Right lobe of liver (tissue), 6 donors: ENCODE measurements around the gene ACOX1. TPM values are rescaled to one million over a fixed set of nuclear protein-coding genes. Genes with fewer than 3 reads are reported as not detected.

ENCODE experiments used
- ATAC-seq, 4 donors: fragments of 200-7000 bp; cut with Tn5 transposase; one replicate each; pipeline ENCODE4 v1.9.1; 2020; ENCODE audit warnings: mild to moderate bottlenecking in 4 of 4, moderate library complexity in 4 of 4
- DNase-seq, 3 donors: peaks; one replicate each; pipeline ENCODE4 v3.0.0-alpha.2; 2020
- H3K27ac ChIP-seq, 3 donors: fragments of 200-600 bp; one replicate each; pipeline ENCODE4 v1.8.0; 2022
- H3K27me3 ChIP-seq, 2 donors: fragments of 200-600 bp; one replicate each; pipeline ENCODE4 v1.8.0; 2022
- H3K36me3 ChIP-seq, 4 donors: fragments of 200-600 bp; sonication (generic) in 1 of 4; one replicate each; pipeline versions ENCODE4 v1.5.1 to v1.8.0; 2017 to 2022; ENCODE audit warnings: control low read depth in 1 of 4
- H3K4me1 ChIP-seq, 4 donors: fragments of 200-600 bp; sonication (generic) in 1 of 4; one replicate each; pipeline versions ENCODE4 v1.5.1 to v1.8.0; 2017 to 2022; ENCODE audit warnings: control low read depth in 1 of 4
- H3K4me3 ChIP-seq, 3 donors: fragments of 200-600 bp; one replicate each; pipeline ENCODE4 v1.8.0; 2022
- H3K9me3 ChIP-seq, 4 donors: fragments of 200-600 bp; sonication (generic) in 1 of 4; one replicate each; pipeline versions ENCODE4 v1.5.1 to v1.8.0; 2017 to 2022; ENCODE audit warnings: control low read depth in 1 of 4
- CTCF ChIP-seq, 4 donors: fragments of 200-600 bp in 3 of 4; fragments of 450-650 bp in 1 of 4; IDR thresholded peaks; one replicate each; pipeline versions ENCODE4 v1.5.1 to v1.8.0; 2016 to 2022; ENCODE audit warnings: antibody characterized with exemption in 4 of 4, mild to moderate bottlenecking in 2 of 4
- POLR2A ChIP-seq: fragments of 450-650 bp; IDR thresholded peaks from one replicate; pipeline ENCODE4 v1.6.1; 2017; ENCODE audit warnings: antibody characterized with exemption, mild to moderate bottlenecking
- WGBS: methylation state at CpG from one replicate; pipeline ENCODE4 v1.1.6; 2018; ENCODE audit warnings: low coverage, low lambda C conversion rate; ENCODE audit not compliant: insufficient coverage; ENCODE audit errors: missing lambda C conversion rate; 5-methylcytosine and 5-hydroxymethylcytosine counted together
- intact Hi-C, 2 donors: fragments of 100-400 bp; cut with DNase I; formaldehyde crosslinking; loops; one replicate each; pipeline versions ENCODE4 v1.11.2 to v1.14.1; 2022
- total RNA-seq, 6 experiments: library from RNA; depleted of rRNA in 2 of 6; stranded (reverse); fragments of >200 nt in 2 of 6; fragmentation: NEBNext Ultra II Directional in 3 of 6; extraction: Animal tissue kit (Norgen Biotek cat#: 25700) in 3 of 6; gene quantifications; one replicate each; pipeline versions ENCODE4 v1.1.0 to v1.2.4, GENCODE V29; 2016 to 2023
- donor health status: DM: no; HTN: yes; CAD: no.
- donor health status: DM: no; HTN: no; CAD: no.
- donor health status: DM: no; HTN: no; CAD: no.
- donor health status: DM: no; HTN: yes; CAD: no.
- donor health status: DM: no; HTN: yes; CAD: no.

ACOX1 gene
- total RNA-seq, 6 experiments from 2014 or later, result 112 to 202 (median 190) TPM

DNA sequence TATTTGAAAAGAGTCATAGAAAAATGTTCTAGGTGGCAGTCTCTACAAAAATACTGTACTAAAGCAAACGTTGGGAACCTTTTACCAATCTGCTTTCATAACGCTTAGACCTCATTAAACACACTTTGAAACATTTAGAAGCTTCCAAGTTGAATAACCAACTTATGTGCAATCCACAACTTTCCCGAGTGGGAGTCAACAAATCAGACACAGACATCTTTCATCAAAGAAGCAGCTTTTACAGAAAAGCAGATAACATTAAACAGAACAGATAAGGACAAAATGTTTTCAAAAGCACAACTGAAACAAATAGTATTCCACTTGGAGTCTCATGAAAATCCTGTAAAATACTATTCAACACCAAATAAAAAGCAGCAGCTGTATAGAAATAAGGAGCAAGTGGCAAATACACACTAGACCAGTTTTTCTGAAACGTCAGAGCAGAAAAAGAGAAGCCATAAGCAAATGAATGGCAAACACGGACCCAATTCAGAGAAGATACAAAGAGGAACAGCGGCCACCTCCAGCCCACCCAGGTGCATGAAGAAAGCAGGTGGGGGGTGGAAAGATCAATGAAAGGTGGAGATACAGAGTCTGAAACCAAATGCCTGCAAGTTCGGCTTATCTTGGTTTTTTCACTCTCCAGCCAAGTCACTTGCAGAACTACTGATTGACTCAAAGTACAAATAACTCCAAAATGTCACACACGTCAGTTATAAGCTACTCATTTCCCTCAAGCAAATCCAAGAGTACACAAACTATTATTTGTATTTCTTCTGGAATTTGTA lies 19.7 kb downstream of the ACOX1 start:
- peak; percentile 70 to 83 (median 76) for ATAC-seq

GRCh38 chr17:75950855-75951554 lies 28.0 kb downstream of the ACOX1 start:
- H3K4me1 ChIP-seq, result no peaks in the 10 kb centered on the region
- DNase-seq, result no peak
- TF ChIP-seq POLR2A (no peak), CTCF (IDR thresholded peaks at IDR 0.05) (no peak)

More for the DNA sequence above, 19.7 kb downstream of the ACOX1 start:
- WGBS, result 31% methylated on average over 8 of the region's 8 CpGs
- H3K4me3 ChIP-seq, result no peak overlapping the region
- no peaks in the 10 kb centered on the region for H3K27me3 ChIP-seq
- TF ChIP-seq POLR2A (no peak), CTCF (IDR thresholded peaks at IDR 0.05) (no peak)
- no peak for DNase-seq
- H3K27ac ChIP-seq, result peak overlapping the region in 2 of 3 donors; percentile 23 to 48
- no peaks in the 10 kb centered on the region for H3K9me3 ChIP-seq
- intact Hi-C loops, result no loop called here
- H3K36me3 ChIP-seq, result peaks cover 15 to 46% (median 23%) of the 10 kb centered on the region in 4 donors
- peaks cover 0 to 27% (median 13%) of the 10 kb centered on the region in 4 donors for H3K4me1 ChIP-seq

DNA sequence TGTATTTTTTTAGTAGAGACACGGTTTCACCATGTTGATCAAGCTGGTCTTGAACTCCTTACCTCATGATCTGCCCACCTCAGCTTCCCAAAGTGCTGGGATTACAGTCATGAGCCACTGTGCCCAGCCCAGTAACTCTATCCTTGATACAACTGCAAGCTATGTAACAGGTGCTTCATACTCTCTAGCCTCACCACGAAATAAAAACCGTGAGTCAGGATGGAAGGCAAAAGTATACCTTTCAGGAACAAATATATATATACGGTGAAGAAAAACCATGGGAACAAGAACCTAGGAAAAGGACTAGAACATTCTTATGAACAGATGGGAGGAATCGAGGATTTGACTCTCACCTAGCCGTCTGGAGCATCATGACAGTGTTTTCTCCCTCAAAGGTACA lies 28.5 kb downstream of the ACOX1 start:
- whole genome bisulfite sequencing, result 89% methylated on average over 6 of the region's 6 CpGs
- intact Hi-C loops, result no loop called here

More at GRCh38 chr17:75950855-75951554, 28.0 kb downstream of the ACOX1 start:
- Histone ChIP-seq H3K9me3 (no peaks in the 10 kb centered on the region), H3K36me3 (peaks cover 38 to 98% (median 68%) of the 10 kb centered on the region in 4 donors), H3K27ac (no peak overlapping the region), H3K4me3 (no peak overlapping the region), H3K27me3 (no peaks in the 10 kb centered on the region)
- 84% methylated on average over 5 of the region's 8 CpGs for WGBS
- ATAC-seq, result no peak
- intact Hi-C loops, result no loop called here

DNA sequence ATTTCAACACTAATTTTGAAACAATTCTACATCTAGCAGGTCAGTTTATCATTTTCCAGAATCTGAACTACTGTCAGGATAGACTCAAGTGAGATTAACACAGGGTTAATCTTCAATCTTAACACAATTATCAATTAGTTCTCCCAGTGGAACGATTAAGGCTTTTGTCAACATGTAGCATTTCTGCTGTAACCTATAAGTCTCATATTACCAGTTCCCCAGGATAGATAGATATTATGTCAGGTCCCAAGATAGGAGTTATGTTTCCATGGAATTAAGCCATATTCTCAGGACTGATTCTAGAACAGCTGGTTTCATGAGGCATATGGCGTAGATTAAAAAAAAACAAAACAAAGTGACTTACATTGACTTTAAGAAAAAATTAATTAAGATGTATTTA lies 33.8 kb downstream of the ACOX1 start:
- intact Hi-C loops, result no loop called here
- Histone ChIP-seq H3K4me1 (peaks cover 0 to 6% (median 2%) of the 10 kb centered on the region in 4 donors), H3K36me3 (peaks cover 15 to 54% (median 34%) of the 10 kb centered on the region in 4 donors), H3K9me3 (no peaks in the 10 kb centered on the region), H3K4me3 (no peak overlapping the region), H3K27ac (no peak overlapping the region), H3K27me3 (no peaks in the 10 kb centered on the region)
- DNase-seq (no peak), ATAC-seq (no peak)
- 51% methylated on average over 2 of the region's 2 CpGs for WGBS
- TF ChIP-seq POLR2A (no peak), CTCF (IDR thresholded peaks at IDR 0.05) (no peak)

More for the DNA sequence above, 28.5 kb downstream of the ACOX1 start:
- ATAC-seq (no peak), DNase-seq (no peak)
- Histone ChIP-seq H3K27ac (no peak overlapping the region), H3K4me1 (no peaks in the 10 kb centered on the region), H3K9me3 (no peaks in the 10 kb centered on the region), H3K27me3 (no peaks in the 10 kb centered on the region), H3K4me3 (no peak overlapping the region), H3K36me3 (peaks cover 37 to 98% (median 67%) of the 10 kb centered on the region in 4 donors)
- TF ChIP-seq CTCF (IDR thresholded peaks at IDR 0.05) (no peak), POLR2A (no peak)
